ENCODE measurements around the gene CYB561. TPM values are rescaled to one million over a fixed set of nuclear protein-coding genes. Genes with fewer than 3 reads are reported as not detected.

The CYB561 gene
- total RNA-seq, 1 experiment from 2014 or later = 35.1 TPM

GRCh38 chr17:63406689-63407330, 39.3 kb downstream of the CYB561 start (continued):
- TF ChIP-seq GABPB1 (CRISPR knock-in tag; IDR thresholded peaks at IDR 0.05) (0 out of 2 replicates have a peak, but pooled peaks have one; percentile 19), ZNF396 (CRISPR knock-in tag; IDR thresholded peaks at IDR 0.05; ENCODE audit: borderline replicate concordance) (no peak), GRHL2 (CRISPR knock-in tag; IDR thresholded peaks at IDR 0.05; ENCODE audit: insufficient replicate concordance, severe bottlenecking) (no peak), ZNF138 (CRISPR knock-in tag; conservative IDR thresholded peaks at IDR 0.05) (no peak), NFYB (CRISPR knock-in tag; conservative IDR thresholded peaks at IDR 0.05; ENCODE audit: low read depth) (no peak)
- TF ChIP-seq, protein P1, sequence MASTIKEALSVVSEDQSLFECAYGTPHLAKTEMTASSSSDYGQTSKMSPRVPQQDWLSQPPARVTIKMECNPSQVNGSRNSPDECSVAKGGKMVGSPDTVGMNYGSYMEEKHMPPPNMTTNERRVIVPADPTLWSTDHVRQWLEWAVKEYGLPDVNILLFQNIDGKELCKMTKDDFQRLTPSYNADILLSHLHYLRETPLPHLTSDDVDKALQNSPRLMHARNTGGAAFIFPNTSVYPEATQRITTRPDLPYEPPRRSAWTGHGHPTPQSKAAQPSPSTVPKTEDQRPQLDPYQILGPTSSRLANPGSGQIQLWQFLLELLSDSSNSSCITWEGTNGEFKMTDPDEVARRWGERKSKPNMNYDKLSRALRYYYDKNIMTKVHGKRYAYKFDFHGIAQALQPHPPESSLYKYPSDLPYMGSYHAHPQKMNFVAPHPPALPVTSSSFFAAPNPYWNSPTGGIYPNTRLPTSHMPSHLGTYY (CRISPR knock-in tag; IDR thresholded peaks at IDR 0.05) = no peak
- TF ChIP-seq, protein P2, sequence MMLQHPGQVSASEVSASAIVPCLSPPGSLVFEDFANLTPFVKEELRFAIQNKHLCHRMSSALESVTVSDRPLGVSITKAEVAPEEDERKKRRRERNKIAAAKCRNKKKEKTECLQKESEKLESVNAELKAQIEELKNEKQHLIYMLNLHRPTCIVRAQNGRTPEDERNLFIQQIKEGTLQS (CRISPR knock-in tag; conservative IDR thresholded peaks at IDR 0.05) = no peak

DNA sequence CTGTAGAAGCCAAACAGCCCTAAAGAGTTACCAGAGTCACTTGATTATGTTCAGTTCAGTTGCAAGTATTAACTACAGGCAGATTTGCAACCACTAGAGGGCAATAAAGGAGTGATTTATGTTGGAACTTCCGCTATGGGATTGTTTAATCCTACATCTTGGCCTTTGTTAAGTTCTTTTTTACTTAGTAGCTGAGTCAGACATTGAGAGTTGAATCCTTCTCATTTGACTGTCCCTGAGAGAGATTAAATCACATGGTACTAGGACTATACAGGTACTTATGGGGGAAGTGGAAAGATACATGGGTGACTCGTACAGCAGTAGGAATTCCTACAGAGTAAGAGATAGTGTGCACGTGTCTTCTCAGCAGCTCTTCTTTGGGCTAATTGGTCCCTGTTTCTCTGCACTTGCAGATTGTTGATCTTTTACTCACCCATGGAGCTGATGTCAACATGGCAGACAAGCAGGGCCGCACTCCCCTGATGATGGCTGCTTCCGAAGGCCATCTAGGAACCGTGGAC, 40.3 kb downstream of the CYB561 start:
- ChIA-PET POLR2A (no interaction called here), CTCF (interaction anchor here (0.6 to 3.8 kb wide), 31 partner anchors 9 to 410 kb away, joined by 3 to 56 read pairs (median 4); partner anchors contain the start of gene MAP3K3)
- no peak overlapping the region for H3K4me3 Mint-ChIP-seq
- H3K36me3 Mint-ChIP-seq = no peaks in the 10 kb centered on the region
- no peaks in the 10 kb centered on the region for H3K27me3 Mint-ChIP-seq (ENCODE audit: low read depth)
- DNase-seq (ENCODE audit: low spot score) (no peak), ATAC-seq (no peak)
- H3K9me3 Mint-ChIP-seq = no peaks in the 10 kb centered on the region
- TF ChIP-seq ATF1 (CRISPR knock-in tag; IDR thresholded peaks at IDR 0.05) (no peak), CTCF (IDR thresholded peaks at IDR 0.05) (peak; percentile 48)
- TF ChIP-seq, protein P3, sequence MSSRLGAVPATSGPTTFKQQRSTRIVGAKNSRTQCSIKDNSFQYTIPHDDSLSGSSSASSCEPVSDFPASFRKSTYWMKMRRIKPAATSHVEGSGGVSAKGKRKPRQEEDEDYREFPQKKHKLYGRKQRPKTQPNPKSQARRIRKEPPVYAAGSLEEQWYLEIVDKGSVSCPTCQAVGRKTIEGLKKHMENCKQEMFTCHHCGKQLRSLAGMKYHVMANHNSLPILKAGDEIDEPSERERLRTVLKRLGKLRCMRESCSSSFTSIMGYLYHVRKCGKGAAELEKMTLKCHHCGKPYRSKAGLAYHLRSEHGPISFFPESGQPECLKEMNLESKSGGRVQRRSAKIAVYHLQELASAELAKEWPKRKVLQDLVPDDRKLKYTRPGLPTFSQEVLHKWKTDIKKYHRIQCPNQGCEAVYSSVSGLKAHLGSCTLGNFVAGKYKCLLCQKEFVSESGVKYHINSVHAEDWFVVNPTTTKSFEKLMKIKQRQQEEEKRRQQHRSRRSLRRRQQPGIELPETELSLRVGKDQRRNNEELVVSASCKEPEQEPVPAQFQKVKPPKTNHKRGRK (CRISPR knock-in tag; IDR thresholded peaks at IDR 0.05; ENCODE audit: borderline replicate concordance) = no peak
- H3K27ac Mint-ChIP-seq = no peak overlapping the region; the same call in 1 of the 2 replicates
- H3K4me1 Mint-ChIP-seq = peaks cover 2% of the 10 kb centered on the region

GRCh38 chr17:63405020-63405419, 41.1 kb downstream of the CYB561 start:
- H3K9me3 Mint-ChIP-seq = no peaks in the 10 kb centered on the region
- H3K27ac Mint-ChIP-seq = no peak overlapping the region
- H3K36me3 Mint-ChIP-seq = no peaks in the 10 kb centered on the region
- H3K4me1 Mint-ChIP-seq = peaks cover 2% of the 10 kb centered on the region
- ATAC-seq (no peak), DNase-seq (ENCODE audit: low spot score) (no peak)
- no peak overlapping the region for H3K4me3 Mint-ChIP-seq
- CTCF ChIA-PET = interaction anchor here (2.6 to 3.8 kb wide), 2 partner anchors 21 to 288 kb away, joined by 20 to 56 read pairs; no protein-coding TSS in a partner anchor
- no peaks in the 10 kb centered on the region for H3K27me3 Mint-ChIP-seq (ENCODE audit: low read depth)
- POLR2A ChIA-PET = no interaction called here
- no peak for TF ChIP-seq MYBL2 (CRISPR knock-in tag; IDR thresholded peaks at IDR 0.05)
- TF ChIP-seq, protein P4, sequence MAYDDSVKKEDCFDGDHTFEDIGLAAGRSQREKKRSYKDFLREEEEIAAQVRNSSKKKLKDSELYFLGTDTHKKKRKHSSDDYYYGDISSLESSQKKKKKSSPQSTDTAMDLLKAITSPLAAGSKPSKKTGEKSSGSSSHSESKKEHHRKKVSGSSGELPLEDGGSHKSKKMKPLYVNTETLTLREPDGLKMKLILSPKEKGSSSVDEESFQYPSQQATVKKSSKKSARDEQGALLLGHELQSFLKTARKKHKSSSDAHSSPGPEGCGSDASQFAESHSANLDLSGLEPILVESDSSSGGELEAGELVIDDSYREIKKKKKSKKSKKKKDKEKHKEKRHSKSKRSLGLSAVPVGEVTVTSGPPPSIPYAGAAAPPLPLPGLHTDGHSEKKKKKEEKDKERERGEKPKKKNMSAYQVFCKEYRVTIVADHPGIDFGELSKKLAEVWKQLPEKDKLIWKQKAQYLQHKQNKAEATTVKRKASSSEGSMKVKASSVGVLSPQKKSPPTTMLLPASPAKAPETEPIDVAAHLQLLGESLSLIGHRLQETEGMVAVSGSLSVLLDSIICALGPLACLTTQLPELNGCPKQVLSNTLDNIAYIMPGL (CRISPR knock-in tag; IDR thresholded peaks at IDR 0.05) = no peak
- TF ChIP-seq GRHL2 (CRISPR knock-in tag; IDR thresholded peaks at IDR 0.05; ENCODE audit: insufficient replicate concordance, severe bottlenecking) = no peak
- TF ChIP-seq TCF7 (CRISPR knock-in tag; IDR thresholded peaks at IDR 0.05; ENCODE audit: low read depth) = no peak
- TF ChIP-seq ATF1 (CRISPR knock-in tag; IDR thresholded peaks at IDR 0.05) = no peak
- TF ChIP-seq, protein P5, sequence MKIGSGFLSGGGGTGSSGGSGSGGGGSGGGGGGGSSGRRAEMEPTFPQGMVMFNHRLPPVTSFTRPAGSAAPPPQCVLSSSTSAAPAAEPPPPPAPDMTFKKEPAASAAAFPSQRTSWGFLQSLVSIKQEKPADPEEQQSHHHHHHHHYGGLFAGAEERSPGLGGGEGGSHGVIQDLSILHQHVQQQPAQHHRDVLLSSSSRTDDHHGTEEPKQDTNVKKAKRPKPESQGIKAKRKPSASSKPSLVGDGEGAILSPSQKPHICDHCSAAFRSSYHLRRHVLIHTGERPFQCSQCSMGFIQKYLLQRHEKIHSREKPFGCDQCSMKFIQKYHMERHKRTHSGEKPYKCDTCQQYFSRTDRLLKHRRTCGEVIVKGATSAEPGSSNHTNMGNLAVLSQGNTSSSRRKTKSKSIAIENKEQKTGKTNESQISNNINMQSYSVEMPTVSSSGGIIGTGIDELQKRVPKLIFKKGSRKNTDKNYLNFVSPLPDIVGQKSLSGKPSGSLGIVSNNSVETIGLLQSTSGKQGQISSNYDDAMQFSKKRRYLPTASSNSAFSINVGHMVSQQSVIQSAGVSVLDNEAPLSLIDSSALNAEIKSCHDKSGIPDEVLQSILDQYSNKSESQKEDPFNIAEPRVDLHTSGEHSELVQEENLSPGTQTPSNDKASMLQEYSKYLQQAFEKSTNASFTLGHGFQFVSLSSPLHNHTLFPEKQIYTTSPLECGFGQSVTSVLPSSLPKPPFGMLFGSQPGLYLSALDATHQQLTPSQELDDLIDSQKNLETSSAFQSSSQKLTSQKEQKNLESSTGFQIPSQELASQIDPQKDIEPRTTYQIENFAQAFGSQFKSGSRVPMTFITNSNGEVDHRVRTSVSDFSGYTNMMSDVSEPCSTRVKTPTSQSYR (CRISPR knock-in tag; IDR thresholded peaks at IDR 0.05) = no peak
- TF ChIP-seq ZNF425 (CRISPR knock-in tag; conservative IDR thresholded peaks at IDR 0.05) = no peak
- TF ChIP-seq ELF4 (CRISPR knock-in tag; IDR thresholded peaks at IDR 0.05; ENCODE audit: low read depth) = no peak
- TF ChIP-seq GTF2I (CRISPR knock-in tag; conservative IDR thresholded peaks at IDR 0.05) = no peak
- no peak for TF ChIP-seq ESRRA (CRISPR knock-in tag; IDR thresholded peaks at IDR 0.05; ENCODE audit: borderline replicate concordance)
- TF ChIP-seq FOXP1 (CRISPR knock-in tag; IDR thresholded peaks at IDR 0.05; ENCODE audit: borderline replicate concordance) = no peak

Measured in WTC11 (cell line).